ENCODE data around the gene GNB1. TPM values are rescaled to one million over a fixed set of nuclear protein-coding genes. Genes with fewer than 3 reads are reported as not detected.
A peak's percentile ranks its signal among the peaks of the same experiment; 100 is the strongest.

The GNB1 gene
- total and polyA plus RNA-seq, 8 donors: 42.3 to 160 (median 86.8) TPM

DNA sequence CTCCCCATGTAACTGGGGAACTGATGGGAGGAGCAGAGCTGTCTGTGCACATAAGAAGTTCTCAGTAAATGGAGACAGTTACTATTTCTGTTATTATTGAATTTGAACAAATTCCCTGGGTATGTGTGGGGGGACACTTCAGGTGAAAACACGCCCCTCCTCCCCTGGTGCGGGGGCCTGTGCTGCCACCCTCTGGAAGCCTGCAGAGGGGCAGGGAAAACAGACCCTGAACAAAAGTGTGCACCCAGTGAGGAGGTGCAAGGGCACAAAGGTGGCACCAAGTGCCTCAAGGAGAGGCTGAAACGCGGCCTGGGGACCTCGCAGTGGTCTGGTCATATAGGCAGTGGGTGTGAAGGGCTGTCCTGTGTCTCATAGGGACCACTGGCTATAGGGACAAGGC is 94.4 kb downstream of the GNB1 start:
- H3K4me1 ChIP-seq: no peaks in the 10 kb centered on the region
- TF ChIP-seq, protein P1, sequence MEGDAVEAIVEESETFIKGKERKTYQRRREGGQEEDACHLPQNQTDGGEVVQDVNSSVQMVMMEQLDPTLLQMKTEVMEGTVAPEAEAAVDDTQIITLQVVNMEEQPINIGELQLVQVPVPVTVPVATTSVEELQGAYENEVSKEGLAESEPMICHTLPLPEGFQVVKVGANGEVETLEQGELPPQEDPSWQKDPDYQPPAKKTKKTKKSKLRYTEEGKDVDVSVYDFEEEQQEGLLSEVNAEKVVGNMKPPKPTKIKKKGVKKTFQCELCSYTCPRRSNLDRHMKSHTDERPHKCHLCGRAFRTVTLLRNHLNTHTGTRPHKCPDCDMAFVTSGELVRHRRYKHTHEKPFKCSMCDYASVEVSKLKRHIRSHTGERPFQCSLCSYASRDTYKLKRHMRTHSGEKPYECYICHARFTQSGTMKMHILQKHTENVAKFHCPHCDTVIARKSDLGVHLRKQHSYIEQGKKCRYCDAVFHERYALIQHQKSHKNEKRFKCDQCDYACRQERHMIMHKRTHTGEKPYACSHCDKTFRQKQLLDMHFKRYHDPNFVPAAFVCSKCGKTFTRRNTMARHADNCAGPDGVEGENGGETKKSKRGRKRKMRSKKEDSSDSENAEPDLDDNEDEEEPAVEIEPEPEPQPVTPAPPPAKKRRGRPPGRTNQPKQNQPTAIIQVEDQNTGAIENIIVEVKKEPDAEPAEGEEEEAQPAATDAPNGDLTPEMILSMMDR (IDR thresholded peaks at IDR 0.05): no peak
- H3K9me3 ChIP-seq: no peaks in the 10 kb centered on the region
- FAIRE-seq (no peak), ATAC-seq (peak in 2 of 4 donors; percentile 31 to 63), DNase-seq (no peak)
- intact Hi-C loops (cut with DNase I): no loop called here
- WGBS, 2 donors: 87 to 96% methylated on average over 5 of the region's 5 CpGs
- H3K36me3 ChIP-seq: peaks cover 0 to 13% (median 4%) of the 10 kb centered on the region in 3 donors
- H3K27ac ChIP-seq: no peak overlapping the region
- no peaks in the 10 kb centered on the region for H3K27me3 ChIP-seq
- H3K4me3 ChIP-seq: no peak overlapping the region

DNA sequence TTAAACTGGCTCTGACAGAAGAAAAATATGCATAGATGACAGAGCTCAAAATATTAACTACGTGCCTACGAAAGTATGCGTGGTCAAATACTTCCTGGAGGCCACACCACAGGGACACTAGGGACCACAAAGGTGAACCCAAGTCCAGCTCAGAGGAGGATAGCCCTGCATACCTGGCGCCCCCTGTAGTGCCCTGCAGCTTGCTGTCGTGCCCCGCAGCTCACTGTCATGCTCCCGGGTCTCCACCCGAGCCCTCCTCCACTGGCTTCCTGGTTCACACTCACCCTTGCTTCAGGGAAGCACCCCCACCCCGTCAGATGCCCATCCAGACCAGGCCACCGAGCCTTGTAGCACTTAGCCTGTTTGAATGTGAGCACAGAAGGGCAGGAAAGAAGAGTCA is 95.9 kb downstream of the GNB1 start:
- FAIRE-seq: no peak
- 90 to 92% methylated on average over 10 of the region's 10 CpGs for WGBS, 2 donors
- no peak for DNase-seq
- no peaks in the 10 kb centered on the region for H3K27me3 ChIP-seq
- no peaks in the 10 kb centered on the region for H3K9me3 ChIP-seq
- intact Hi-C loops (cut with DNase I): no loop called here
- H3K4me3 ChIP-seq: no peak overlapping the region
- H3K36me3 ChIP-seq: peaks cover 0 to 22% (median 6%) of the 10 kb centered on the region in 3 donors
- no peak for ATAC-seq
- H3K4me1 ChIP-seq: no peaks in the 10 kb centered on the region
- H3K27ac ChIP-seq: no peak overlapping the region
- TF ChIP-seq, protein P1 (IDR thresholded peaks at IDR 0.05): no peak

DNA sequence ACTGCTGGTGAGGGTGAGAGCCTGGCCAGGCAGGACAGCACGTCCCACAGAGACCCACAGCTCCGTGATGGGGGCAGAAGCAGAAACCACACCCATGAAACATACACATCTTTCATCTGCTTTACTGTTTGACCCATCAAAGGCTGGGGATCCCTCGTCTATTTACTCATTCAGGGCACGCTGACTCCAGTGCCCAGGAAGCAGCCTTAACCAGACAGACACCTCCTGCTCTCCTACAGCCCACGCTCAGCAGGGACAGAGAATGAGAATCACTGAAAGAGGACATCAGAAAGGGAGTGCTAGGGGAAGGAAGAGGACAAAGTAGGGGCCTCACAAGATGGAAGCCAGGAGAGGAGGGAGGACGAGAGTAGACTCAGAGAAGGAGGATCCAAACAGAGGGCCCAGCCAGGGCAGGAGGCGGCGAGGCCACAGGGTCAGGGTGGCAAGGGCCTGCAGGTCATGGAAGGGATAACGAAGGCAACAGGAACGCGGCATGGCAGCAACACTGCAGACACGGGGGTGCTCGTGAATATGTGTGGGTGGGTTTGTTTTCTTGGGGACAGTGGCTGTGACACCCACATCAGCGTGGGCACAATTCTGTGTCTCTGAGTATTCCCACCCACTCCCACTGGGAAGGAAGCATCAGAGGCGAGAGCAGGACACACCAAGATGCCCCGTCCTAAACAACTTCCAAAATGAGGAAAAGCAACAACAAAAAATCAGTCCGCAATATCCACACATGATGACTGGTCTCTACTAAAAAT is 97.2 kb downstream of the GNB1 start:
- Histone ChIP-seq H3K27me3 (no peaks in the 10 kb centered on the region), H3K36me3 (peaks cover 0 to 33% (median 8%) of the 10 kb centered on the region in 3 donors), H3K9me3 (no peaks in the 10 kb centered on the region), H3K4me1 (no peaks in the 10 kb centered on the region), H3K27ac (no peak overlapping the region), H3K4me3 (no peak overlapping the region)
- TF ChIP-seq, protein P1 (IDR thresholded peaks at IDR 0.05): no peak
- FAIRE-seq: no peak
- DNase-seq: no peak
- ATAC-seq: no peak
- WGBS, 2 donors: 93 to 94% methylated on average over 17 of the region's 17 CpGs
- intact Hi-C loops (cut with DNase I): no loop called here

DNA sequence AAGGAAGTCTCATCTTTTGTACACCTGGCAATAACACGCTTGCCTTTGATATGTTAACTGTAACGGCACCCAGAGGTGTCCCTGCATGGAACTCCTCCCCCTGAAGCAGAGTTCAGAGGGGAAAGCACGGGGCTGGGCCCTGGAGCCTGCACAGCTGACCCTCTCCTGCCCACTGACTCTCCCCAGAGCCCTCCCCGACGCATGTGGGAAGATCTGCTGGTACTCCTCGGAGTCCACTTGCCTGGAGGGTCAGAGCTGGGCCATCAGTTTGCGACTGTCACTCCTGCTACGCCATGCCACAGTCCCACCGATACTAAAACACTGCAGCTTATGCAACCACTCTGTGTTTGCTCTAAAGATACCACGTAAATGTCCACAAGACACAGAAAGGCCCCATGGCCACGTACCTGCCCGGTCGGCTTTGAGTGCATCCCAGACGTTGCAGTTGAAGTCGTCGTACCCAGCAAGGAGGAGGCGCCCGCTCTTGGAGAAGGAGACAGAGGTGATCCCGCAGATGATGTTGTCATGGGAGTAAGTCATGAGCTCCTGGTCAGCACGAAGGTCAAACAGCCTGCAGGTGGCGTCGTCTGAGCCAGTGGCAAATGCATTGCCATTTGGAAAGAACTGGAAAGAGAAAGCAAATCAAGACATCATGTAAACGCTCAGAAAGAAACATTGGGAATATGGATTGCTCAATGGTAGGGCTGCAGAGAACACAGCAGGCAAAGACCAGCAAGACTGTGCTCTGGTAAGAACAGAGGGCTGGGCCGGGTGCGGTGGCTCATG is 102.0 kb downstream of the GNB1 start:
- H3K9me3 ChIP-seq: no peaks in the 10 kb centered on the region
- H3K27me3 ChIP-seq: no peaks in the 10 kb centered on the region
- 81% methylated on average over 25 of the region's 25 CpGs for WGBS, 2 donors
- H3K4me1 ChIP-seq: no peaks in the 10 kb centered on the region
- H3K27ac ChIP-seq: no peak overlapping the region
- DNase-seq (no peak), ATAC-seq (peak in 2 of 4 donors; percentile 33 to 45), FAIRE-seq (no peak)
- H3K4me3 ChIP-seq: no peak overlapping the region
- peaks cover 5 to 58% (median 18%) of the 10 kb centered on the region in 3 donors for H3K36me3 ChIP-seq
- TF ChIP-seq, protein P1 (IDR thresholded peaks at IDR 0.05): peak in 1 of 4 donors; percentile 7
- intact Hi-C loops (cut with DNase I): loop anchor here in 2 of 3 donors (10.0 kb wide), 2 partner anchors 96 to 106 kb away; partner anchors contain the start of gene GNB1 (in 1 of the 2)

Measured in pancreas (tissue), 10 donors.